A549 (cell line): ENCODE data around the gene SERPINA4.

Source experiments
- CEBPB ChIP-seq, 2 experiments: fragments of >200 bp in 1 of 2; sonication (Bioruptor Twin) in 1 of 2; formaldehyde crosslinking in 1 of 2; IDR thresholded peaks; 2 replicates each; pipeline ENCODE4 v1.6.1; 2012 to 2016
- CHD2 ChIP-seq: fragments of 150-350 bp; IDR thresholded peaks from 2 replicates; pipeline ENCODE4 v1.6.1; 2014; ENCODE audit warnings: low read length; ENCODE audit not compliant: partially characterized antibody
- CTCF ChIP-seq: fragments of >200 bp; sonication (Bioruptor Twin); formaldehyde crosslinking; IDR thresholded peaks from 3 replicates; pipeline ENCODE4 v1.5.1; 2016
- JUN ChIP-seq, 2 experiments: fragments of >200 bp; sonication (Bioruptor Twin); formaldehyde crosslinking; IDR thresholded peaks; 2 replicates in 1 of 2; 3 replicates in 1 of 2; pipeline ENCODE4 v1.6.1; 2016 to 2017
- POLR2A ChIP-seq: IDR thresholded peaks from 2 replicates; pipeline ENCODE4 v1.6.1; 2012; ENCODE audit warnings: mild to moderate bottlenecking, low read length
- RFX5 ChIP-seq: fragments of 450-650 bp; IDR thresholded peaks from 2 replicates; pipeline ENCODE4 v1.7.1; 2014; ENCODE audit warnings: antibody characterized with exemption, mild to moderate bottlenecking, moderate library complexity

- TF ChIP-seq CTCF (no peak), JUN (IDR thresholded peaks at IDR 0.05) (no peak), POLR2A (no peak), RFX5 (no peak), CHD2 (no peak), CEBPB (IDR thresholded peaks at IDR 0.05) (no peak)
These were observed 12.4 kb downstream of the SERPINA4 start for GRCh38 chr14:94573475-94574277.
